DMS79 (cell line): Measurements from ENCODE around the gene SYTL1.
"Not testable (repeated sequence)": the region's sequence is repeated elsewhere in the genome, so short reads cannot be mapped to it uniquely, and the experiment has no call there.

Experiments
- DNase-seq: peaks from one replicate; lab custom pipeline; 2025; lab: John Stamatoyannopoulos, UW

Gene SYTL1

DNA sequence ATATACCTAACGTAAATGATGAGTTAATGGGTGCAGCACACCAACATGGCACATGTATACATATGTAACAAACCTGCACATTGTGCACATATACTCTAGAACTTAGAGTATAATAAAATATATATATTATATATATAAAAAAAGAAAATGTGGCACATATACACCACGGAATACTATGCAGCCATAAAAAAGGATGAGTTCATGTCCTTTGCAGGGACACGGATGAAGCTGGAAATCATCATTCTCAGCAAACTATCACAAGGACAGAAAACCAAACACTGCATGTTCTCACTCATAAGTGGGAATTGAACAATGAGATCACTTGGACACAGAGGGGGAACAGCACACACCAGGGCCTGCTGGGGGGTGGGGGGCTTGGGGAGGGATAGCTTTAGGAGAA lies 43.0 kb downstream of the SYTL1 start:
- not testable (repeated sequence) for DNase-seq

DNA sequence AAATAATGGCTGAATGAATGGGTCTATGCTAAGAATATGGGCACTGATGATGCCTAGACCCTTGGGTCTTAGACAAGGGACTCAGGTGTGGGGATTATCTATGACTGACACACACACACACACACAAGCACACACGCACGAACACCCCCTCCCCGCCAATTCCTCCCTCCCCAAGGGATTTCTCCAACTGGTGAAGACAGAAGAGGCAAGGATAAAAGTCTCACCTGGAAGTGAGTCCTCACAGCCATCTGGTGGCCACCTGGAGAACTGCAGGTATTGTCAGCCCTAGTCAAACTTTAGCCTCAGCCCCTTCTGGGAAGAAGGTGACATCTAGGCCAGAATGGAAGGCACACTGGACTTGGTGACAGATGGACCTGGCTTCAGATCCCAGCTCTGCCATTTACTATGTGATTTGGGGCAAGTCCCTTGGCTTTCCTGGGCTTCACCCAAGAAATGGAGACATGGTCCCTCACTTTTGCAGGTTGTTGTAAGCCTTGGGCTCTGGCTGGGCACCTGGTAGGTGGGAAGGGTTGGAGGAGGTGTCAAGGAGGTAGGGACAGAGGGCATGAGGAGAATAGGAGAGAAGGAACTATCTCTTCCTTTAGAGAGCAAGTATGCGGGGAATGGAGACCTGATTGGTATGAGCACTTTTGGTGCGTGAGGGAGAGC lies 46.6 kb downstream of the SYTL1 start:
- DNase-seq, result peak; percentile 23

DNA sequence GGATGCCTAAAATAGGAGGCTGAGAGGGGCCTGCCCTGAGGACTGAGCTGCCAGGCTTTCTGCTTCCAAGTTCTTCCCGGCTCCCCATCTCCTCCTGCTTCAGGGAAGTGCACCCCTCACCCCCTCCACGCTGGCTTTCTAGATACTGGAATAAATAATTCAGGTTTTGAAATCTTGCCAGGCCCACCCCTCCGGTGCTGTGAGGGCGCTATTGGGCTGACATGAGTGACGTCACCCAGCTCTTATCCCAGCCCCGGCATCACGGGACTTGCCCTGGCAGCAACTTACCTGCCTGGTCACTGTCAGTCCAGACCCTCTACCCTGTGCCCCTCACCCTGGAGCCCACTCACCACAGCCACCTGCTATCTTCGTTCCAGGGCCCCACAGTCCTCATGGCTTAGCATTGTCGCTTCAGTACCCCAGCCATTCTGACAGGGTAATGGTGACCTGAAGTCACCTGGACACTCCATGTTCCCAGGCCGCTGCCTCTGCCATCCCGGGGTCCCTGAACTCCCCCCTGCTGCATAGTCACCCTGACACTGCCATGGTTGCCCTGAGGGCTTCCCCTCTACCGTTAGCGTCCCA lies 49.8 kb downstream of the SYTL1 start:
- DNase-seq, result no peak

DNA sequence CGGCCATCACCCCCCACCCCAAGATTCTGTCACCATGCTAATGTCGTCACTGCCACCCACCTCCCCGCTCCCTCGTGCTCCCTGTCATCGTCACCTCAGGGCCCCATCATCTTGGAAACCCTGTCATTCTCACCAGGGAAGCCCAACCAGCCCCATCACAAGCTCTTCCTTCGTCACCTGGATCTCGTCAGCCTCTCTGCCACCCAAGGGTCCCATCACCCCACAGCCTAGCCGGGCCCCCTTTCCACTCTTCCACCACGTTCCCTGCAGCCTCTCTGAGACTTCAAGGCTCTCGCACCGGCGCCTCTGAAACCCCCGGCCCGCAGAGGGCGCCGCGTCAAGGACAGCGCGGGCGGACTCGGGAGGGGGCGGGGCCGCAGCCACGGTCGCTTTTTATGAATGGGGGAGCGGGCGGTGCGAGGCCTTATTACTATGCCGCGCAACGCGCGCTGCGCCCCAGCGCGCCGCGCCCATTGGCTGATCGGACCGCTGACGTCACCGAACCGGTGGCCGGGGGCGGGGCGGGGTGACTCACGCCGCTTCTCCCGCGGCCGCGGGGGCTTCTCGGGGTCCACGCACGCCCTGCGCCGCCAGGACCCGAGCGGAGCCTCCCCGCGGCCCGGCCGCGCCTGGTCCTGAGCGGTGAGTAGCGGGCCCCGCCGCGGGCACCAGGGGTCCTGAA lies 50.4 kb downstream of the SYTL1 start, which contains the start of gene GPR3:
GPR3 (plus strand) TSS at position 527 of the 682 bp plus-strand sequence. CDS start 1,177 bp downstream, outside the sequence.
- peak; percentile 71 for DNase-seq

DNA sequence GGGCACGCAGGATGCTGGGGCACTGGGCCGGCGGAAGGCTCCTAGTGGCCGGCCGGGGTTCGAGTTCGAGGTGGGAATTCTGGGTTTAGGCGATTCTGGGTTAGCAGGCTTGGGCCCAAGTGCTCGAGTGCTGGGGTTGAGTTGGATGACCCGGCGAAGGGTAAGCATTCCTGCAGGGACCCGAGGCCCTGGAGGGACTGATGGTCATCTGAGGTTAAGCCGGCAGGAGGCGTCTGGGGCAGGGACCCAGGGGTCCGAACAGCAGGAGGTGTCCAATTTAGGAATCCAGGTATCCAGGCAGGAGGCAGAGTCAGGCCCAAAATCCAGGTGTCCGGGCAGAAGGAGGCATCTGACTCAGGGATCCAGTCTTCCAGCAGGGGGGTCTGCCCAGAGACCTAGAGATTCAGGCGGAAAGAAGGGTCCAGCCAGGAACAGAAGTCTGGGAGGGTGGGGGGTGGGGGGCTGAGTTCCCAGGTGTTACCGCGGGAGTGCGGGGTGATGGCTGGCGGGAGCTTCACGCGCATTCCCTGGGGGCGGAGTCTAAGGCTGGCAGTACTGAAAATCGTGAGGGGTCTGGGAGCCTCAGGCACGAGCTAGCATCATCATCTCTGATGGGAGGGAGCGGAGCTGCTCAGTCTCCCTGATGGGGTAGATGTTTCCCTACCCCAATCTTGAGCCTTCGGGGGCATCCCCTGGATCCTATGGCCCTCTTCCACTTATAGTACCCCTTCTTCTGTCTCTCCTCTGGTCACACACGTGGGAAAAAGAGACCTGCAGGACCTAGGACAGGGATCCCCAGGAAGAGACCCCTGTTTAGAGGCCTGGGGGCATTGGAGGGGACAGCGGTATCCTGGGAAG lies 51.2 kb downstream of the SYTL1 start:
- no peak for DNase-seq

DNA sequence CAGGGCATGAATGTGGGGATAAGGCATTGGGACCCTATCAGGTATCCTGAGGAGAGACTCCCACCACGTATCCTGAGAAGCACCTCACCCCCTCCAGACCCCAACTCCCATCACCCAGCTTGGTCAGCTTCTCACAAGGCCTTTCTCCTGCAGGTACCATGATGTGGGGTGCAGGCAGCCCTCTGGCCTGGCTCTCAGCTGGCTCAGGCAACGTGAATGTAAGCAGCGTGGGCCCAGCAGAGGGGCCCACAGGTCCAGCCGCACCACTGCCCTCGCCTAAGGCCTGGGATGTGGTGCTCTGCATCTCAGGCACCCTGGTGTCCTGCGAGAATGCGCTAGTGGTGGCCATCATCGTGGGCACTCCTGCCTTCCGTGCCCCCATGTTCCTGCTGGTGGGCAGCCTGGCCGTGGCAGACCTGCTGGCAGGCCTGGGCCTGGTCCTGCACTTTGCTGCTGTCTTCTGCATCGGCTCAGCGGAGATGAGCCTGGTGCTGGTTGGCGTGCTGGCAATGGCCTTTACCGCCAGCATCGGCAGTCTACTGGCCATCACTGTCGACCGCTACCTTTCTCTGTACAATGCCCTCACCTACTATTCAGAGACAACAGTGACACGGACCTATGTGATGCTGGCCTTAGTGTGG lies 51.9 kb downstream of the SYTL1 start:
- no peak for DNase-seq

DNA sequence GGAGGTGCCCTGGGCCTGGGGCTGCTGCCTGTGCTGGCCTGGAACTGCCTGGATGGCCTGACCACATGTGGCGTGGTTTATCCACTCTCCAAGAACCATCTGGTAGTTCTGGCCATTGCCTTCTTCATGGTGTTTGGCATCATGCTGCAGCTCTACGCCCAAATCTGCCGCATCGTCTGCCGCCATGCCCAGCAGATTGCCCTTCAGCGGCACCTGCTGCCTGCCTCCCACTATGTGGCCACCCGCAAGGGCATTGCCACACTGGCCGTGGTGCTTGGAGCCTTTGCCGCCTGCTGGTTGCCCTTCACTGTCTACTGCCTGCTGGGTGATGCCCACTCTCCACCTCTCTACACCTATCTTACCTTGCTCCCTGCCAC lies 52.4 kb downstream of the SYTL1 start:
- no peak for DNase-seq

DNA sequence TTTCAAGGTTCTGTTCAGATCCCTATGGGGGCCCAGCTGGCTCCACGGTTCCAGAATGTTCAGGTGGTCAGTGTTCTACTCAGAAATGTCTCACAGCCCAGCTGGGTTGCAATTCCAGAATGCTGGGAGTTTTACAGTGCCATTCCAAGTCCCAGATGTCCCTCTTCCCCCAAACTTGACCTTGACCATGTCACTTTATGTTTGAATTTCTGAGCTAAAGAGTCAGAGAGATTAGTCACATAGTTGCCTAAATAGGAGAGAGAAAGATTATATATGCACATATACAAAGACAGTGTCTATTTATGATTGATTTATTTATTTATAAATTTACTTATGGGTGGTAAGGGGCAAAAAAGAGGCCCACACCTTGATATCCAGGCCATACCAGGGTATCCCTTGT lies 53.1 kb downstream of the SYTL1 start:
- DNase-seq, result no peak

DNA sequence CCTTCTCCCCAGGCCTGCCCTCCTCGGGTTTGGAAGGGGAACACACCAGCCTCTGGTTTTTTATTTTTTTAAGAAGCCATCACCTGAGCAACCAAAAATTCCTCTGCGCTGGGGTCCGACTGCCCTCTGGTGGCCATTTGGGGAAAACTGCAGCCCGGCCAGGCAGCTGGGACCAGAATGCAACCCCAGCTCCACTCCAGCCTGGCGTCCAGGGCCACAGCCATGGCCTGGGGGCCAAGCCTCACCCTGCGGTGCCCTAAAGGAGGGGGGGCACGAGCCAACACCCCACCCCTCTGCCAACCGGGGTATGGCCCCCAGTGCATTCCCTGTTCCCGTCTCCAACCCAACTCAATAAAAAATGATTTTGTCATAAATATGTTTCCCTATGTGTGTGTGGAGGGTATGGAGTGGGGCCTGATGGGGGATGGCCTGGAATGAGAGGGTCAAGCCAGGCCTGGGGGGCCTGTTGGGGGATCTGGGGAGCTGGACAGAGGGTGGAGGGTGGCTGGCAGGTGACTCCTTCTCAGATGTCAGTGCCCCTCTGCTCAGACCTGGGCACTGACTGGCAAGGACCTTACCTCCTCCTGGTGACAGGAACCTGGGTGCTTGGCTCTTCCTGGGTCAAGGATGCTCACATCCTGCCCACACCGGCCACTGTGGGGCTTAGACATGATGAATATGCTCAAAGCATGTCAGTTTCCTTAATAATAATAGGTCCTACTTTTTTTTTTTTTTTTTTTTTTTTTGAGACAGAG lies 53.8 kb downstream of the SYTL1 start:
- DNase-seq, result peak; percentile 56

DNA sequence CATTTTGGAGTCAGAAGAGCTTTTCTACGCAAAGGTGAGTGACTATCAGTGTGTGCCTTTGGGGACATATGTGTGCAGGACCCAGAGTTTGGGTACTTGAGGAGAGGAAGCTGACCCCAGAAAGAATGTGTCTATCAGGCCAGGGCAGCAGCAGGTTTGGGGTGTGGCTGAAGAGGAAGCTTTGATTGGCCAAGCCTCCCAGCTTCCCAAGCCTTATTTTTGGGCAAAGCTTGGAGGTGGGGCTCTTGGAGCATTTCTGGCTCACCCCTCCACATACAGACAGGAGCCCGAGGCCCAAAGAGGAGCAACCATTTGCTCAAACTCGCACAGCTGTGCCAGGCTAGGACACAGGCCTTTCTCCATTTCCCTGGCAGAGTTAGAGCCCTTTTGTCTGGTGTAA lies 55.3 kb downstream of the SYTL1 start:
- DNase-seq, result no peak

DNA sequence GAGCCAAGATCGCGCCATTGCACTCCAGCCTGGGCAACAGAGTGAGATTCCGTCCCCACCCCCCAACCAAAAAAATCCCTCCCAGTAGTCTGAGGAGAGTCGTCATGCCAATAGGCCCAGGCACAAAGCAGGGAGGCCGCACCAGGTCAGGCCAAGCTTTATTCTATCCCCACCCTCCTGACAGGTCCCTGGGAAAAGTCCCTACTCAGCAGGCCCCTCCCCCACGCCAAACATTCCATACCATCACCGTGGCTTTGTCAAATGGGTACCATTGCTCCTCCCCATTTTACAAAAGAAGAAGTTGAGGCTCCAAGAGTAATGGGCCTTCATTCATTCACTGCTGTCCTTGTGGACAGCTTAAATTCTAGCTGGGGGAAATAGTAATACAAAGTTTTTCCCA lies 55.9 kb downstream of the SYTL1 start:
- no peak for DNase-seq

DNA sequence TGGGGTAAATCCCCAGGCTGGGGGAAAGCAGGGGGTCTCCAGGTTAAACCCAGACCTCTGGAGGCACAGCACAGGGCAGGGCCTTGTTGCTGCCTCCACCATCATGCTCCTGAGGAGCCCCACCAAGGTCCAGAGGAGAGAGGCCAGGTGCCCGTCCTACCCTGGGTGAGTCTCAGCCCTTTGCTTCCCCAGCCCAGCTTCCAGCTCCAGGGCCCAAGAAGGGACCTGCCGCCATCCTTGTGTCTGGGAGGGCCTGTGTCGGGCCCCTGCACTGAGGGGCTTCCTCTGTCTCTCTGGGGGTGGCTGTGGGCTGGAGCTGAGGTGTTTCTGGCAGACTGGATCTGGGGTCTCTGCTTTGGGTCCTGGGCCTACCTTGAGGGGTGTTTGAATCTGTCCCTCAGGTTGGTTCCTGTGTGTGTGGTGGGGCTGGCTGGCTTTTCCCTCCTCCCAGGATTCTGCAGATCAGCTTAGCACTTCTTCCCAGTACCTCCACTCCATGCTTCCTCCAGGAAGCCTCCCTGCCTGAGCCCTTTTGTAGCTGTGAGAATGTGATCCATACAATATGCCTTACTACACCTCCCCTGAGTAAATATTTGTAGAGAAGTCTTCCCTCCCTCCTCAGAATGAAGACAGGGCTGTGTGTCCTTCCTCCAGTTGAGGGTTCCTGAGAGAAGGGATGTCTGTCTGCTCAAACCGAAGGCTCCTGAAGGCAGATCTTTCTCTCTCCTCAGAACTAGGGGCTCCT lies 56.8 kb downstream of the SYTL1 start:
- DNase-seq, result no peak

DNA sequence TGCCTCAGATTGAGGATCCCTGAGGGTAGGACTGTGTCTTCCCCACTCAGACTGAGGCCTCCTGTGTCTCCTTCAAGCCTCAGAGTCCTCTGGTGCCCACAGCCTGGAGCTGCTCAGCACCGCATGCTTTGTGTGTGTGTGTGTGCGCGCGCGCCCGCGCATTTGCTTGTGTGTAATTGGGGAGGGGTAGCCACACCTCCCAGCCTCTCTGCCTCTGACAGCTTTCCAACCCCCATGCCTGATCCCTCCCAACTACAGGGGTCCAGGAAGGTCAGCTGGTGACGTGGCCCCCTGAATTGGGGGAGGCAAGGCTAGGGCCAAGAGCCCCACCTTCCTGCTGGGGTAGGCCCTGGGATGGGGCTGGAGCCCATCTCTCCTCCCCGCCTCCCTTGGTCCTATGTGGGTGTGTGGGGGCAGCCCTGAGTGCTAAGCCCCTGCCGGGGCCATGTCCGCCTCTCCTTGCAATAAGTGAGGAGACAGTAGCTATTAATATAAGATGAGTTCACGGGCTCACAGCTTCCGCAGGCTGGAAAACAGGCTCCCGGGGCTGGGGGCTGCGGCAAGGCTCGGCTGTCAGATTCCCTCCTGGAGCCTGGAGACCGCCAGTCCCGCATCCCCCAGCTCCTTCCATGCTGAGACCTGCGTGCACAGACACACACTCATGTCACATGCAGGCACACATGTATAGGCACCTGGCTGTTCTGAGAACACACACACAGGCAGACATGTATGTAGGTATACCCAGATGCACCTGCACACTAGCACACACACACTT lies 57.6 kb downstream of the SYTL1 start:
- no peak for DNase-seq

DNA sequence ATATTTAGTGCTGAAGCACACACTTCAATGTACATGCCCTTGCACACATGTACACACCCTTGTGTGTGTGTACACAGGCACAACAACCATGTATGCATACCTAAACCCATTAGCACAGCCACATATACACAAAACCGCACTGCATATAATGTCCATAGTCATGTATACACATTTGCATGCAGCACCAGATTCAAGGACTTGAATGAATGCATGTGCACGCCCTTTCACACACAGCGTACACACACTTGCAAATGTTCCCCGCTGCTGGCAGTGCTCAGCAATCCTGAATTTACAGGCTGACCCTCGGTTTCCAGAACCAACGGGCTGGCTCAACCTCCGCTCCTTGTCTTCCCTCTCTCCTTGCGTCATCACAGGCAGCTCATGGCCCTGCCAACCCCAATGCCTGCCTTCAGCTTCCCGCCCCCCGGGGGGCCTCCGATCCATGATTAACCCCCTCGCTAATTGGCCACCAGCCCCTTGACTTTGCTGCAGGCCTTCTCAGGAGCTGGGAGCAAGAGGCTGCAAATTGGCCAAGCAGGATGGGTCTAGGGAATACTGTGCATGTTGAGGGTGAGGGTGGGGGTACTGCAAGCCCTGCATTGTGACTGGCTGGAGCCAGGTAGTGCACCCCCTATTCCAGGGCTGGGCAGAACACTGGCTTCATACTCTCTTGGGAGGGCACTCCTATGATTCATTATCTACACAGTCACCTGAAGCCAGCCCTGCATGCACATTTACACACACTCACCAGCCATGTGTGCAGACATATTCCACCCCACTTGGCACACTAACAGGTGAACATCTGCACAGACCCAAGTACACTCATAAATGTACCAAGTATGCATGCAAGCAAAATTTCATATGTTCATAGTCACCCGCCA lies 58.5 kb downstream of the SYTL1 start:
- no peak for DNase-seq

DNA sequence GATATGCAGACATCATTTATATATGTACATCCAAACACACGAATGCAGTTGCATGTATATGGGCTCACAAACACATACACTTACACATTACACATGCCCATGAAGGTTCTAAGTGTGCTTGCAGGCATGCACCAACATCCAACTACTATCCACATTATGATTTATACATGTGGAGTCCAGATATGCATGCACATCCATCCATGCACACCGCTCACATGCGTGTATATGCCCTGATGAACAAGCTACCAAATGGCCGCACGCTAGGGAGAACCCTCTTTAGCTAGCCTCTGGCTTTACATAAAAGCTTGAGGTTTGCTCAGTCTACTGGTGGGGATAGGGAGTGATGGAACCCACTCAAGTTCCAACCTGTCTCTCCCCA lies 59.1 kb downstream of the SYTL1 start:
- DNase-seq, result no peak

DNA sequence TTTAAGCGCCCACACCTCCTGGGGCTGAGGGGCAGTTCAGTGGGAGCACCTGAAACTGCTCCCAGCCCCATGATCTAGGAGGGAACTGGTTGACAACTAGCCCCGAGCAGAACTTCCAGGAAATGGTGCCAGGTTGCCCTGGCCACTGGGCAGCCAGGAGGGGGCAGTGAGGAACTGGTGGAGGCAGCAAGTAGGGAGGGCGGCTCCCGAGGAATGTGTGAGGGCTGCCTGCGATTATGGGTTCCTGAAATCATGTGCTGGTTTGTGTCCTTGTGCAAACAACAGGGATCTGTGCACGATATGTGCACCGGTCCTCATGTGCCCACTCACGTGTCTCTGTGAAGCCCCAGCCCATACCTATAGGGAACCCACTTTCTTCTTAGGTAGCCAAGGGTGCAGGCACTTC lies 60.5 kb downstream of the SYTL1 start:
- no peak for DNase-seq

DNA sequence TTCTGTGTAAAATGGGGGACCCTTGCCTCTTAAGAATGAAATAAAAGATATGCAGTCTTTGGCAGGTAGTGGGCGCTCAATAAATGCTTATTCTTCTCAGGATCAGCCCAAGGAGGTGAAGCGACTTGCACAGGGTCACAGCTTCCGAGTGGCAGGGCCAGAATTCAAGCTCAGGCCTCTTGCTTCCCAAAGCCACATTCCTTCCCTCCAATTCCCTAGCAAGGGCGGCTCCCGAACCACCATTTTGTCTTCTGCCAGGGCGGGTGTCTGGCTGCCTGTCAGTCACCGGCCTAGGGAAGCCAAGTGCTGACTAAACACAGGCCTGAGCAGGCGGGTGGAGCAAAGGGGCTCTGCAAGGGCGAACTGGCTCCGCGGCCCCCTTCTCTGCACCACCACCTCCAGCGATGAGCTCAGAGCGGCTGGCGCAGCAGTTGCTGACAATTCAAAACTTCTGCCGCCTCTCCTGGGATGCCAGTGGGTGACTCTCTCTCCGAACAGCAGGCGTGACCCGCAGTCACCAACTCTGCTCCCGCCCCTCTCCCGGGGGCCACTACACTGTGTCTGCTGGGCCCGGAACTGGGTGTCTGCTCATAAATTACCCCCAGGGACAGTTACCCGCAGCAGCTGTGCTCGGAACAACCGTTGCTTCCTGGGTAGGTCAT lies 61.4 kb downstream of the SYTL1 start:
- no peak for DNase-seq
